KG1 (cell line): Measurements from ENCODE around the gene RASL12.
"Not testable (repeated sequence)": the region's sequence is repeated elsewhere in the genome, so short reads cannot be mapped to it uniquely, and the experiment has no call there.

Source experiments
- DNase-seq: peaks from one replicate; lab custom pipeline; 2025; lab: John Stamatoyannopoulos, UW

The RASL12 gene

DNA sequence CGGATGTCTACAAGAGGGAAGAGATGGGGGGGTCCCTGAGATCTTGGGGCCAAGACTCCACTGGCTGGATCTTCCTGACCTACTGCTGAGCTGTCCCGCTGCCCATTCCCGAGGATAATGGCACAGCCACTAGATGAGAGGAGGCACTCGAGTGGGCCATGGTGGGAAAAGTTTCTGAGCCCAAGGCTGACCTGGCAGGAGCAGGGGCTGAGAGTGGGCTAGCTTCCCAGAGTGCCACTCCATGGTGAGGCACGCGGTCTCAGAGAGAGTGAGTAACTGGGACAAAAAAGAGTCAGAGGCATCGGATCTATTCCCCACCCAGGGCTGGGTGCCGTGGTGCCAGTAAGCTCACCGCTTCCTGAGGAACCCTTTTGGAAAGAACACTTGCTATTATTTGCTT lies 11.7 kb downstream of the RASL12 start:
- no peak for DNase-seq

DNA sequence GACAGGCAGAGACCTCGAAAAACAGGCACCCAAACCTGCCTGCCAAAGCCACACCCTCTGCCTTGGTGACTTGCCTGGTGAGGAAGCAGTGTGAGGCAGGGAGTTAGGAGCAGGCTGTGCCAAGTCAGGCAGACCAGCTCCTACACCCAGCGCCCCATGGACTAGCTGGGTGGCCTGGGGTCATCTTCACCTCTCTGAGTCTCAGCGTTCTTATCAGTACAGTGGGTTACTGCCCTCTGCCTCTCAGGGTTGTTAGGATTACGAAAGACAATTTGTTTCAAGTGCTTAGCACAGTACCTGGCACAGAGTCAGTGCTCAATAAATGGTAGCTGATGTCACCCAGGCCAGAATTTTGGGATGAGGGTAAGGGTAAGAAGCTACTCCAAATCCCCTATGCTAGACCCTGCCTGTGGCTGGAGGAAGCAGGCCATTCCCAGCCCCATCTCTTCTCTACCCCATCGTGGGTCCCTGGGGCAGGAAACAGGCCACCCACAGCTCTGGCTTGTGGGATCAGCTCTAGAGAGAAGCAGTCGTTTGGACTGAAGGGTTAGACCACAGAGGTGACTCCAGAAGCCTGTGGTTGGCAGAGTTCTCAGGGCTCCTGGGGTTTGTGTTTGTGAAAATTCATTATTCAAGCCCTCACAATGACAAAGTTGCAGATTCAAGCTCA lies 12.5 kb downstream of the RASL12 start:
- DNase-seq: peak; percentile 24

DNA sequence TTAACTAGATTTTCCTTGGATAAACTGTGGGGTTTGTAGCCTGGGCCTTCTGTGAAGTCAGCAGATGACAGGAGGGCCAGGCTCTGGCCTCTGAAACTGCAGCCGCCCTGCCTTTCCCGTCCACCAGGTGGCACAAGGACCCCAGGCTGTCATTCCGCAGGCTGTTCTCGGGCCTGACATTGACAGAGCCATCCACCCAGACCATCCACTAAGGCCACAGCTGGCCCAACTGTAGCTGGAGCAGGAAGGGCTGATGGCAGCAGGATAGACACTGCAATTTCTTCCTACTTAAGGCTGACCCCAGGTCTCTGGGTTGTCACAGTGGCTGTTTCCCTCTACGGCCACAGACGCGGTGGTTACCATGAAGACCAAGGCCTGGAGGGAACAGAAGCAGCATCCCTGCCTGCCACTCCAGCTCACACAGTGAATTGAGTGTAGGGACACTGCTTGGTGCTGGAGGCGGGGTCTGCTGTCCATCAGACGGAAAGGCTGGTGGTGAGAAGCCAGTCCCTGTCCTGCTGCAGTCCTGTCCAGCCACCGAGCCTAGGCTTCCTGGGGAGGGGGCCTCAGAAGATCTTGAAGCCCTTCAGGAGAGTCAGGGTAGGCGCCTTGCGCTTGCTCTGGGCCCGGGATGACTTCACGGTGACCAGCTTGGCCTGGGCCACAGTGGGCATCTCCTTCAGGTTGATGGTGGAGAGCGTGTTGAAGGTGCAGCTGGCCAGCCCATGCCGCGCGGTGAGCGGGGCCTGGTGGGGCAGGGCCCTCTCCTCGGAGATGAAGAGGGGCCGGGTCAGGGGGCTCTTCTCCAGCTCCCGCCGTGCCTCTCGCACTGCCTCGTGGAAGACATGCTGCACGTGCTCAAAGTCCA lies 13.2 kb downstream of the RASL12 start:
- peak; percentile 24 for DNase-seq

DNA sequence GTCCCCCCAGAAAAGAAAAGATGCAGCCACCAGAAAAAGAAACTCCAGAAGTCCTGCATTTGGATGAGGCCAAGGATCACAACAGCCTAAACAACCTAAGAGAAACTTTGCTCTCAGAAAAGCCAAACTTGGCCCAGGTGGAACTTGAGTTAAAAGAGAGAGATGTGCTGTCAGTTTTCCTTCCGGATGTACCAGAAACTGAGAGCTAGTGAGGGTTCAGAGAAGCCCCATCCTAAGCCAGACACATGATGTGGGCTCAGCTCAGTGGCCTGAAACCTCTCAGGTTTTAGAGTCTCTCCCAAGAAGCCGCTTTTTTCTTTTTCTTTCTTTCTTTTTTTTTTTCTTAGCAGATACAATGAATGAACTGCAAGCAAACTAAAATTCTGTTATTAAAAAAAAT lies 14.8 kb downstream of the RASL12 start:
- no peak for DNase-seq

DNA sequence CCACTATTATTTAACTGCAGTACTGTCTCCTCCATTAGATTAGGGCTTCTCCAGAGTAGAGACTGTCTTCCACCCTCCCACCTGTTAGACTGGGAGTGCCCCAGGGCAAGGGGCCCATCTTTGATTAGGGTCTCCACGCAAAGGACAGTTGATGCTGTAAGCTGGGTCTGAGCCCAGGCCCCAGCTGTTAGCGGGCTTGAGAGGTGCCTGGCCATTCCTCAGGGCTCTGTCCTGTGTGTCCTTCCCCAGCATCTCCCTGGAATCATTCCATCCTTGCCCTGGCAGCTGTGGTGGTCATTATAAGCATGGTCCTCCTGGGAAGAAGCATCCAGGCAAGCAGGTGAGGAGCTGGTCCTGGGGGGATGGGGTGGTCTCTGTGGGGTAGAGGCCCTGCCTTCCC lies 16.5 kb downstream of the RASL12 start:
- no peak for DNase-seq

DNA sequence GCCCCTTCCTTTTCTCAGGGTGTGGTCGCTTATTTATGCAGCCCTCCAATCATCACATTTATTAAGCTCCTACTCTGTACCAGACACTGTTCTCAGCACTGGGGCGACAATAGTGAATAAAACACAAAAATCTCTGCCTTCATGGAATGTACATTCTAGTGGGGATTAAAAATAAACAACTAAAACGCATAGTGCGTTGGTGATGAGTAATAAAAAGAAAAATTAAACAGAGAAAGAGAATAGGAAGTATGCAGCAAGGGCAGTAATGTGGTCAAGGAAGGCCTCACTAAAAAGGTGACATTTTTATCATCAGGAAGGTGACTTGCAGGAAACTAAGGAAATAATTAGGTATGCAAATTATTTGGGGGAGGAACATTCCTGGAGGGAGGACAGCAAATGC lies 17.5 kb downstream of the RASL12 start:
- no peak for DNase-seq

DNA sequence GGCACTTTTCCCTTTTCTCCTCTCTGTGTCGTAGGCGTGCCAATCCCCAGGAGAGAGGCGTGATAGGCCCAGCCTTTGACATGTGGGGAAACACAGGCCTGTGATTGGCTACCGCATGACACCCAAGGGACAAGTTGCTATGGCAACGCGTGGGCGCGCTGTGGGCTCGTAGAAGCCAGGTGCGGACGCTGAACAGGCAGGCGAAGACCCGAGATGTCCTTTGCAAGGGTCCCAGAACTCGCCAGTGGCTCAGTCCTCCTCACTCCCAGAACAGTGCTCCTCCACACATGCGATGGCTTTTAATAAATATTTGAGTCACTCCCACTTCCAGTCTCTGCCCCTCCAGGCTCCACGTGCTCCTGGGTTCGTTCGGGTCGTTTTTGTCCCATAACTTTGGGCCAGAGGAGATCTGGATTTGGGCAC lies 18.4 kb downstream of the RASL12 start:
- DNase-seq: no peak

DNA sequence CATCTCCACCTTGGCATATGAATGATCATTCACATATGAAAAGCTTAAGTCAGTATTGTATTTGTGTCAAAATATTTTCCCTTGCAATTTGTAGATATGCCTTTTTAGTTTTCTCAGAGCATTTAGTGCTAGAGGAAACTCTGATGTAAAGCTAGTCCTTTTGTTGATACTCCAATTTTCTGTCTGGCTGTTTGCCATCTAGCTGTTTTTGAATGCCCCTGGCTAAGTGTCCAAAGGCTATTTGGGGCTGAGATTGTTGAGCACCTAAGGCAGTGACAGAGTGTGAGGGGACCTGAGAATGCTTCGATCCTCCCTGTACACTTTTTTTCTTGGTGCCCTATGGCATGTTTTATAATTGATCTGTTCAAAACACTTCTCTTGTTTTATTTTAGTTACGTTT lies 19.6 kb downstream of the RASL12 start:
- DNase-seq: no peak

DNA sequence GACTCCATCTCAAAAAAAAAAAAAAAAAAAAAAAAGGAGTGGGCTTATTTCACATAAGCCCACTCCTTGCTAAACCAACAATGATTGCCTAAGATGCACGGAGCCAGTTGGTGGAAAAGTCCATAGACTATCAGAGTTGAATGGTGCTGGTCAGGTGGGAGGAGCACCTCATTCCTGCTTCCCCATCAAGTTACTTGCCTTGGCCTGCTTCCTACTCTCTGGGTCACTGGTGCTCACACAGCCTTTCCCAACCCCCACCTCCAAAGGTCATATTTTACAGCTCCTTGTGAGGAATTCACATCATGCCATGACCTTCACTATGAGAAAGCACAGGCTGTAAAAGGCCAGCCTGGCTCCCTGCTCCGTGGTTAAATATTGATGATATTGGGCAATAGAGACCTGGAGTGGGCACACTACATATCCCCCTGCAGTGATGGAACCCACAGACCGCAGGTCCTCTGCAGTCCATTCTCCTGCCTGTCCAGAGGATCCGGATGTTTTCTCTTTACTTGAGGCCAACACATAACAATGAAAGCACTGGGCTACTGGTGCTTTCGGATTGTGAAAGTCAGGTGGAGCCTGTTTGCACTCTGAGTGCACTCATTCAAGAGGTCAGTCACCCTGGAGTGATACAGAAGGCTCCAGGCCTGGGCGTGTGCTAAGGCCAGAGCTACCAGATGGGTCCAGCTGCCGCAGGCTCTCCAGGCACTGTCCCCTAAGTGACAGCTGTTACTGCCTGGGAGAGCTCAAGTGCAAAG lies 22.9 kb downstream of the RASL12 start, which contains the start of gene SLC51B:
SLC51B (plus strand) TSS at position 664 of the 758 bp plus-strand sequence. CDS start 4,618 bp downstream, outside the sequence.
- no peak for DNase-seq

DNA sequence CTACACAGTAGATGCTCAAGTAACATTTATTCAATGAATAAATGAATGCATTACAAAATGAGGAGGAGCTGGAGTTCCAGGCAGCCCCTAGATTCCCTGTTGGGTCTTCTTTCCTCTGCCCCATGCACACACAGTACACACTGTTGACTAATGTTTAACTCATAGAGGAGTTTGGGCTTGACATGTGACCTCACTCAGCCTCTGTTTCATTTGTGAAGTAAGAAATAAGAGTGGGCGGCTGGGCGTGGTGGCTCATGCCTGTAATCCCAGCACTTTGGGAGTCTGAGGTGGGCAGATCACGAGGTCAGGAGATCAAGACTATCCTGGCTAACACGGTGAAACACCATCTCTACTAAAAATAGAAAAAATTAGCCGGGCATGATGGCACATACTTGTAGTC lies 23.6 kb downstream of the RASL12 start:
- DNase-seq: not testable (repeated sequence)

DNA sequence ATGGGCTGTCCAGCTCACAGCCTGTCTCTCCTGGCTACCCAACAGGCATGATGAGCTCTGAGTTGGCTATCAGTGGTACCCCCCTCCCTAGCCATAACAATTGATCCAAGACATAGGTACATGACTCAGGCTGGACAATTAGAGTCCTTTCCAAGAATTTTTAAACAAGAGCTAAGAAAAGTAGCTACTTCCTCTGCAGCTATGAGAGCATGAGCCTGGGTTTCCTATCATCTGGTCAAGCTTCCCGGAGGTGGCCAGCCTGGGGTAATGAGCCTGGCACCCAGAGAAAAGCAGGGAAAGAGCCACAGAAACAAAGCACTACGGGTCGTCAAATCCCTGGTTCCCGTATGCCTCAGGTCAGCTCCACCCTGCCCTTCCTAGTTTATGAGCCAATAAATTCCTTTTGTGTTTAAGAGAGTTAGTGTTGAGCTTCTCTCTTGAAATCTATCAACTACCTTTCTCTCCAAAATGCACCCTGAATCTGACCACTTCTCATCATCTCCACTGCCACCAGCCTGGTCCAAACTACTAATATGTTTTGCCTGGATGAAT lies 24.9 kb downstream of the RASL12 start:
- no peak for DNase-seq

DNA sequence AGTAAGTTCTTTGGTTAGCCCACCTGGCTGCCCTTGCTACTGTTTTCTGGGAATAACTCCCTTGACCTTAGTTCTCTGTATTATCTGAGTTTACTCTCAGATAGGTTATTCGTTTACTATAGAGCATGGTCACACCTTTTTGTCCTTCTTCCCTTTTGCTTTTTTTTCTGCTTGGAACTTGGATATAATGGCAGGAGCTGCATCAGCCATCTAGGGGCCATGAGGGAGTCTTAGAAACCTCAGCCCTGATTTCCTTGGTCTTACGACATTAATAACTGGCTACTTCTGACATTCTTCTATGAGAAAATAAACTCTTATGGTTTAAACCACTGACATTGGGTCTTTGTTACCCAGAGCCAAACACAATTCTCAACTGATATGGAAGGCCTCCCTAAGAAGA lies 26.0 kb downstream of the RASL12 start:
- no peak for DNase-seq

DNA sequence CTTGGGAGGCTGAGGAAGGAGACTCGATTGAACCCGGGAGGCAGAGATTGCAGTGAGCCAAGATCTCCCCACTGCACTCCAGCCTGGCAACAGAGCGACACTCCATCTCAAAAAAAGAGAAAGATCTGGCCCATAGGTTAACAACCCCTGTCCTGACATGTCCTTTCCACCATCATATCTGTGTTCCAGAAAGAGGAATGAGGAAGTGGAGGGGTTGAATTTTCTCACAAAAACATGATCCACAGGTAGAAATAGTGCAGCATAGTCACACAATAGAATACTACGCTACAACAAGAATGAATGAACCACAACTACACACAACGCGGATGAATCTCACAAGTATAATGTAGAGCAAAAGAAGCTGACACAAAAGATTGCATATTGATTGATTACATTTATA lies 27.3 kb downstream of the RASL12 start:
- DNase-seq: no peak

DNA sequence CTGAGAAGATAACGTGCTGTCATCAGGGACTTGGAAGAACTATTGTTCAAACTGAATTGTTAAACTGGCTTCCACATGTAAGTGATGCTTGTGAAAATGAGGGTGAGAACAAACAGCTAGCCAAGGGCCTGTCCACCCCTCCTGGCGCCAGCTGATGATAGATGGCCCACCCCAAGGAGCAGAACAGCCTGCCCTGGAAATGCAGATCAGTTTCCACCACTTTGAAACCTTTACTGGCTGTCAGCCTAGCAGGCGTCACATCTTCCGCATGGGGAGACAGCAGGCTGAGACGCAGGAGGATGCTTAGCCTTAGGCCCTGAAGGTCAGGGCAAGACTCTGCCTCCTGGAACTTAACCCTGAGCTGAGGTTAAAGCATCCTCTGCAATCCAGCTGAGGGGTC lies 29.0 kb downstream of the RASL12 start:
- no peak for DNase-seq

DNA sequence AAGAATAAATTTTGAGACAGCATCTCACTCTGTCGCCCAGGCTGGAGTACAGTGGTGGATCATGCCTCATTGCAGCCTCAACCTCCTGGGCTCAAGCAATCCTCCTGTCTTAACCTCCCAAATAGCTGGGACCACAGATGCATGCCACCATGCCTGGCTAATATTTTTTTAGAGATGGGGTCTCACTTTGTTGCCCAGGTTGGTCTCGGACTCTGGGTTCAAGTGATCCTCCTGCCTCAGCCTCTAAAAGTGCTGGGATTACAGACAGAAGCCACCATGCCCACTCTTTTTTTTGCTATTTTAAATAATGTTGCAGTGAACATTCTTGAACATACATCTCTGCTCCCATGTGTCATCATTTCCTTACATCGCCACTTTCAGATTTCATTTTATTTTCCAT lies 29.4 kb downstream of the RASL12 start:
- DNase-seq: no peak

DNA sequence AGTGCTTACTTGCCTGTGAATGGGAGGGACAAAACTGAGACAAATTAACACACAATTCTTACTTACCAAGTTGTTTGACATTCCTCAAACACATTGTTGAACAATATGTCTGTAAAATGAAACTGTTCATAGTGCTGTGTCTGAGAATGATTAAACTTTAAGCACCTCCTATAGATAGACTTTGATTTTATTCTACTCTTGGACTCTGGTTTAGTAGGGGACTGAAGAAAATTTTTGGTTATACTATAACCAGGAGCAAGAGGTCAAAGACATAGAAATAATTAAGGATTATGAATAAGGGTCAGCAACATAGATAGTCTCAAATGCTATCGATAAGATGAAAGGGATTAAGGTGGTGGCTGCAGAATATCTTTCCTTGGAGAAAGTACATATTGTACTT lies 30.5 kb downstream of the RASL12 start:
- no peak for DNase-seq

DNA sequence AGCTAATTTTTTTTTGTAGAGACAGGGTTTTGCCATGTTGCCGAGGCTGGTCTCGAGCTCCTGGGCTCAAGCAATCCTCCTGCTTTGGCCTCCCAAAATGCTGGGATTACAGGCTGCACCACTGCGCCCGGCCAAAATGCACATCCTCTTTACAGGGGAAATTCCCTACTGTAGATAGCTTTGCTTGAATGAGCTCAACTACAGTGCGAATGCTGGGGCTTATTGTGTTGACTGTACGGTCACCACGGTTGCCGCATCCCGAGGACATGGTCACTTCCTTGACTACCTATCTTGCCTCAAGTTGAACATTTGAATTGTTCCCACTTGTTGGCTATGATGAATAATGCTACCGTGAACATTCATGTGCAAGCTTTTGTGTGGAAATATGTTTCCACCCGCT lies 33.1 kb downstream of the RASL12 start:
- DNase-seq: no peak

DNA sequence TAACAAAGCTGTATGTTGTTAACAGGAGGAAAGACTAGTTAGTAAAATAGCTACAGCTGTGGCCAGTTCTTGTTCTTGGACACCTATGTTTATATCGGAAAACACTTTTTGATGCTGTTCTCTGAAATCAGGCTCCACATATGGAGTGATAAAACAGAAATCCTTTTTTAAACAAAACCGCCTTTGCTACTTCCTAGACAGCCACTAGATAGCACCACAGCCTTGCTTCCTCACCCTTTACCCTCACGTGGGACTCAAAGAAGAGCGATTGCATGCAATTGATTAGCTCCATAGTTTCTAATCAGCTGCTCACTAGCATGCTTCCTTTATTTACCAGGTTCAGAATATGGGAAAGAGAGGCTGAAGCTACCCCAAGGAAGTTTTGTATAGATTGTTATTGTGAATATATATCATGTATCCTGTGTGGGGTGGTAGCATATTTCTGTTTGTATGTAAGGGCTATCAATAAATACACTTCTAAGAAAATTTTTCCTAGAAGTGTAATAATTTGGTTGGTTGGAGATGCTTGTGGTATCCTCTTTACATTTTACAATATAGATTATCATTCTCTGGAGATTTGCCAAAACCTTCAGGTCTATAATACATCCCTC lies 34.0 kb downstream of the RASL12 start:
- DNase-seq: no peak

DNA sequence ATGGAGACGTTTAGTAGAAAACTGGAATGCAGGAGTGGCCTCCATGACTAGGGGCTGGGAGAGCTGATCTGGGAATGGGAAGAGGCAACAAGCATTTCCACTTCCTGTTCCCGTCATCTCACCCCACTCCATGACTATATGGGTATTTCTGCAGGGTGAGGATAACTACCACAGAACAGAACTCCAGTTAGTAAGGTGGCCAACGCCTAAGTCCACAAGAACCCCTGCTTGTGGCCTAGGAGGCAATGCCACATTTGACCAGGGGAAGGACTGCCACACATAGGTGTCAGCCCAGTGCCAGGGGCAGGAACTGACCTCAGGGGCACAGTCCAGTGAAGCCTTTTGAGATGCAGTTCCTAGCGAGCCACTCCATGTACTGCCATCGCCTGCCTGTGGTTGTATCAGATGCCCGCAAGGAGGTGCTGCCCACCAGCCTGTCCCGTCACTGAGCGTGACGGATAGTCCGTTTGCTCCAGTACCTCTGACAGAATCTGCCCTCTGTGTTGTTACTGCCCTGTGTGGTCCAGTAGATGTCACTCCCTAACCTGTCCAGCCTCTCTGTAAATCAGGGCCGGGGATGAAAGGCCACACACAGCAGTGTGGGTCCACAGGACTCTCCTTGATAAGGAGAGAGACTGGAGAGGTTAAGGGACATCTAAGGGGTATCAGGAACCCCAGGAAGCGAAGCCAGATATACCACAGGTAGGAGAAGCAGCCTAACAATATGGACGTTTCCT lies 34.8 kb downstream of the RASL12 start:
- no peak for DNase-seq

DNA sequence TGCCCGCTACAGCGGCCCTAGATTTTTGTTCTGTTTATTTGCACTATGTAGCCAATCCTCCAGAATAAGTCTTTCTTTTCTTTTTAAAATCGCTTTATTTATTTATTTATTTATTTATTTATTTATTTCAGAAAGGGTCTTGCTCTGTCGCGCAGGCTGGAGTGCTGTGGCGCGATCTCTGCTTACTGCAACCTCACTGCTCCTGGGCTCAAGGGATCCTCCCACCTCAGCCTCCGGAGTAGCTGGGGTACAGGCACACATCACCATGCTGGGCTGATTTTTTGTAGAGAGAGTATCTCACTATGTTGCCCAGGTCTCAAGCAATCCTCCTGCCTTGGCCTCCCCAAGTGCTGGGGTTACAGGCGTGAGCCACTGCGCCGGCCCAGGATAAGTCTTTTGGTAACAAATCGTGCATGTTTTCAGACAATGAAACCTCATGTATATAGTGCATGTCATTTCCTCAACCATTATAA lies 38.0 kb downstream of the RASL12 start:
- no peak for DNase-seq
